HepG2 (cell line): ENCODE results near the gene CTU2. TPM values are rescaled to one million over a fixed set of nuclear protein-coding genes. Genes with fewer than 3 reads are reported as not detected.
A peak's percentile ranks its signal among the peaks of the same experiment; 100 is the strongest.

ENCODE experiments used
- CEBPG ChIP-seq: IDR thresholded peaks from 2 replicates; pipeline ENCODE4 v1.6.1; 2016
- MIER3 ChIP-seq: IDR thresholded peaks from 2 replicates; pipeline ENCODE4 v1.6.1; 2016; ENCODE audit warnings: missing compliant biosample characterization, borderline replicate concordance
- MTA1 ChIP-seq: sonication (generic); formaldehyde crosslinking; IDR thresholded peaks from 2 replicates; pipeline ENCODE4 v1.4.0; 2020; ENCODE audit warnings: missing genetic modification reagents, mild to moderate bottlenecking, borderline replicate concordance
- ZFP62 ChIP-seq: sonication (generic); formaldehyde crosslinking; IDR thresholded peaks from 2 replicates; pipeline ENCODE4 v1.4.0; 2020; ENCODE audit warnings: missing genetic modification reagents
- polyA plus RNA-seq, 8 experiments: library from polyadenylated mRNA; depleted of rRNA in 3 of 8; stranded (reverse) in 7 of 8; unstranded in 1 of 8; fragments of >200 nt; fragmentation: Illumina TruSeq in 4 of 8; extraction: Trizol in 4 of 8; gene quantifications; 2 replicates each; pipeline versions ENCODE4 v1.2.1 to v1.2.3, GENCODE V29; 2011 to 2016; ENCODE audit warnings: low read depth in 4 of 8, missing spikeins in 1 of 8, mixed read lengths in 1 of 8; ENCODE audit not compliant: insufficient read depth in 1 of 8
- total RNA-seq, 5 experiments: library from RNA; depleted of rRNA; stranded (reverse); fragments of >200 nt; fragmentation: Illumina TruSeq; extraction: Trizol; gene quantifications; 2 replicates each; pipeline ENCODE4 v1.2.3, GENCODE V29; 2016; ENCODE audit warnings: low read depth in 1 of 5
- TF ChIP-seq, protein P1 (sequence below): IDR thresholded peaks from 2 replicates; pipeline ENCODE4 v1.6.1; 2012; ENCODE audit warnings: low read length, improper control_type of control experiment
- TF ChIP-seq, protein P2 (sequence below): IDR thresholded peaks from 2 replicates; pipeline ENCODE4 v1.6.1; 2016
- TF ChIP-seq, protein P3 (sequence below): sonication (generic); formaldehyde crosslinking; IDR thresholded peaks from 2 replicates; pipeline ENCODE4 v1.4.0; 2020; ENCODE audit warnings: missing genetic modification reagents, mild to moderate bottlenecking, borderline replicate concordance
- TF ChIP-seq, protein P4 (sequence below): sonication (generic); formaldehyde crosslinking; IDR thresholded peaks from 2 replicates; pipeline ENCODE4 v1.8.0; 2022; ENCODE audit warnings: missing genetic modification reagents, mild to moderate bottlenecking, moderate library complexity, borderline replicate concordance
- TF ChIP-seq, protein P5 (sequence below): sonication (generic); formaldehyde crosslinking; IDR thresholded peaks from 2 replicates; pipeline ENCODE4 v1.8.0; 2022; ENCODE audit warnings: mild to moderate bottlenecking, missing genetic modification reagents, moderate library complexity
- TF ChIP-seq, protein P6 (sequence below): sonication (generic); formaldehyde crosslinking; IDR thresholded peaks from 2 replicates; pipeline ENCODE4 v1.4.0; 2020; ENCODE audit warnings: mild to moderate bottlenecking, missing genetic modification reagents, borderline replicate concordance
- TF ChIP-seq, protein P7 (sequence below): fragments of 450-650 bp; IDR thresholded peaks from 2 replicates; pipeline ENCODE4 v1.6.1; 2017

Gene CTU2
- total and polyA plus RNA-seq, 2 of the 13 experiments (the other 11 are each of a cell fraction or from before 2014, with no cell fraction given): 13.3 to 21.9 TPM

DNA sequence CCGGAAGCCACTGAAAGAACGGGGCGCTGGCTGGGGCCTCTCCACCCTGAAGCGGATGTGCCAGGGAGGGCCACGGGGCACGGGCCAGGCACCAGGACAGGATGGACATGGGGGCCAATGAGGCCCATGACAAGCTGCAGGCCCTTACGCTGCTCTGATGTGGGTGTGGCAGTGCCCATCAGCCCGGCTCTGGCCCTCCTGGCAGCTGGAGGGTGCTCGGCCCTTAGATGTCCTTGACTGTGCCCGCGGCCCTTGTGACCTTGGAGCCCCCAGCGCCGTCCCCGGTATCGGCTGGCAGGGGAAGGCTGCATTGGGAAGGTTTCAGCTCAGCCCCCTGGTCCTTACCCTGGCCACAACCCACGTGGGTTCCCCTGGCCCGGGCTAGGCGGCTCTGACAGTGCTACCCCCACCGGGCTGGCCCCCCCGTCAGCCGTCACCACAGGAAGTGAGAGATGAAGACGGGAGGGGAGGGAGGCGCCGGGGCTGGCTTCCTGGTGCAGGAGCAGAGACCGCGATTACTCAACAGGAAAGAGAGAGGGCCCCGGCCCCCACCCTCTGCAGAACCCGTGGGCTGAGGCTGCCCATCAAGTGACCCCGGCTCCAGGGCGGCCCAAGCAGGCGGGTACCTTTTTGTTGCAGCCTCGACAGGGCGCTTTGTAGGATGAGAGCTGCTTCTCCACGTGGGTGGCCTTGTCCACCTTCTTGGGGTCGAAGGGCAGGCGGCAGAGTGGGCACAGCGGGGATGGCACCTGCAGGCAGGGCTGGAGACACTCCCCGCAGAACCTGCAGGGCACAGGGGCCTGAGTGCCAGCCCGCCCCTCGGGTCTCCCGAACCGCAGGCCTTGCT is 5.4 kb upstream of the CTU2 start (continued):
- TF ChIP-seq, protein P1, sequence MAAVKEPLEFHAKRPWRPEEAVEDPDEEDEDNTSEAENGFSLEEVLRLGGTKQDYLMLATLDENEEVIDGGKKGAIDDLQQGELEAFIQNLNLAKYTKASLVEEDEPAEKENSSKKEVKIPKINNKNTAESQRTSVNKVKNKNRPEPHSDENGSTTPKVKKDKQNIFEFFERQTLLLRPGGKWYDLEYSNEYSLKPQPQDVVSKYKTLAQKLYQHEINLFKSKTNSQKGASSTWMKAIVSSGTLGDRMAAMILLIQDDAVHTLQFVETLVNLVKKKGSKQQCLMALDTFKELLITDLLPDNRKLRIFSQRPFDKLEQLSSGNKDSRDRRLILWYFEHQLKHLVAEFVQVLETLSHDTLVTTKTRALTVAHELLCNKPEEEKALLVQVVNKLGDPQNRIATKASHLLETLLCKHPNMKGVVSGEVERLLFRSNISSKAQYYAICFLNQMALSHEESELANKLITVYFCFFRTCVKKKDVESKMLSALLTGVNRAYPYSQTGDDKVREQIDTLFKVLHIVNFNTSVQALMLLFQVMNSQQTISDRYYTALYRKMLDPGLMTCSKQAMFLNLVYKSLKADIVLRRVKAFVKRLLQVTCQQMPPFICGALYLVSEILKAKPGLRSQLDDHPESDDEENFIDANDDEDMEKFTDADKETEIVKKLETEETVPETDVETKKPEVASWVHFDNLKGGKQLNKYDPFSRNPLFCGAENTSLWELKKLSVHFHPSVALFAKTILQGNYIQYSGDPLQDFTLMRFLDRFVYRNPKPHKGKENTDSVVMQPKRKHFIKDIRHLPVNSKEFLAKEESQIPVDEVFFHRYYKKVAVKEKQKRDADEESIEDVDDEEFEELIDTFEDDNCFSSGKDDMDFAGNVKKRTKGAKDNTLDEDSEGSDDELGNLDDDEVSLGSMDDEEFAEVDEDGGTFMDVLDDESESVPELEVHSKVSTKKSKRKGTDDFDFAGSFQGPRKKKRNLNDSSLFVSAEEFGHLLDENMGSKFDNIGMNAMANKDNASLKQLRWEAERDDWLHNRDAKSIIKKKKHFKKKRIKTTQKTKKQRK: no peak
- TF ChIP-seq, protein P2, sequence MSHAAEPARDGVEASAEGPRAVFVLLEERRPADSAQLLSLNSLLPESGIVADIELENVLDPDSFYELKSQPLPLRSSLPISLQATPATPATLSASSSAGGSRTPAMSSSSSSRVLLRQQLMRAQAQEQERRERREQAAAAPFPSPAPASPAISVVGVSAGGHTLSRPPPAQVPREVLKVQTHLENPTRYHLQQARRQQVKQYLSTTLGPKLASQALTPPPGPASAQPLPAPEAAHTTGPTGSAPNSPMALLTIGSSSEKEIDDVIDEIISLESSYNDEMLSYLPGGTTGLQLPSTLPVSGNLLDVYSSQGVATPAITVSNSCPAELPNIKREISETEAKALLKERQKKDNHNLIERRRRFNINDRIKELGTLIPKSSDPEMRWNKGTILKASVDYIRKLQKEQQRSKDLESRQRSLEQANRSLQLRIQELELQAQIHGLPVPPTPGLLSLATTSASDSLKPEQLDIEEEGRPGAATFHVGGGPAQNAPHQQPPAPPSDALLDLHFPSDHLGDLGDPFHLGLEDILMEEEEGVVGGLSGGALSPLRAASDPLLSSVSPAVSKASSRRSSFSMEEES: peak; percentile 71; the same call in 1 of the 2 replicates
- TF ChIP-seq, protein P3, sequence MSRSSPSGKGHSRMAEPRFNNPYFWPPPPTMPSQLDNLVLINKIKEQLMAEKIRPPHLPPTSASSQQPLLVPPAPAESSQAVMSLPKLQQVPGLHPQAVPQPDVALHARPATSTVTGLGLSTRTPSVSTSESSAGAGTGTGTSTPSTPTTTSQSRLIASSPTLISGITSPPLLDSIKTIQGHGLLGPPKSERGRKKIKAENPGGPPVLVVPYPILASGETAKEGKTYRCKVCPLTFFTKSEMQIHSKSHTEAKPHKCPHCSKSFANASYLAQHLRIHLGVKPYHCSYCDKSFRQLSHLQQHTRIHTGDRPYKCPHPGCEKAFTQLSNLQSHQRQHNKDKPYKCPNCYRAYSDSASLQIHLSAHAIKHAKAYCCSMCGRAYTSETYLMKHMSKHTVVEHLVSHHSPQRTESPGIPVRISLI (CRISPR knock-in tag): no peak; the same call in 1 of the 2 replicates
- TF ChIP-seq ZFP62: no peak
- TF ChIP-seq, protein P4, sequence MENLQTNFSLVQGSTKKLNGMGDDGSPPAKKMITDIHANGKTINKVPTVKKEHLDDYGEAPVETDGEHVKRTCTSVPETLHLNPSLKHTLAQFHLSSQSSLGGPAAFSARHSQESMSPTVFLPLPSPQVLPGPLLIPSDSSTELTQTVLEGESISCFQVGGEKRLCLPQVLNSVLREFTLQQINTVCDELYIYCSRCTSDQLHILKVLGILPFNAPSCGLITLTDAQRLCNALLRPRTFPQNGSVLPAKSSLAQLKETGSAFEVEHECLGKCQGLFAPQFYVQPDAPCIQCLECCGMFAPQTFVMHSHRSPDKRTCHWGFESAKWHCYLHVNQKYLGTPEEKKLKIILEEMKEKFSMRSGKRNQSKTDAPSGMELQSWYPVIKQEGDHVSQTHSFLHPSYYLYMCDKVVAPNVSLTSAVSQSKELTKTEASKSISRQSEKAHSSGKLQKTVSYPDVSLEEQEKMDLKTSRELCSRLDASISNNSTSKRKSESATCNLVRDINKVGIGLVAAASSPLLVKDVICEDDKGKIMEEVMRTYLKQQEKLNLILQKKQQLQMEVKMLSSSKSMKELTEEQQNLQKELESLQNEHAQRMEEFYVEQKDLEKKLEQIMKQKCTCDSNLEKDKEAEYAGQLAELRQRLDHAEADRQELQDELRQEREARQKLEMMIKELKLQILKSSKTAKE (CRISPR knock-in tag): no peak; the same call in 1 of the 2 replicates
- peak; percentile 70; the same call in 1 of the 2 replicates for TF ChIP-seq MIER3 (CRISPR knock-in tag)
- TF ChIP-seq, protein P5, sequence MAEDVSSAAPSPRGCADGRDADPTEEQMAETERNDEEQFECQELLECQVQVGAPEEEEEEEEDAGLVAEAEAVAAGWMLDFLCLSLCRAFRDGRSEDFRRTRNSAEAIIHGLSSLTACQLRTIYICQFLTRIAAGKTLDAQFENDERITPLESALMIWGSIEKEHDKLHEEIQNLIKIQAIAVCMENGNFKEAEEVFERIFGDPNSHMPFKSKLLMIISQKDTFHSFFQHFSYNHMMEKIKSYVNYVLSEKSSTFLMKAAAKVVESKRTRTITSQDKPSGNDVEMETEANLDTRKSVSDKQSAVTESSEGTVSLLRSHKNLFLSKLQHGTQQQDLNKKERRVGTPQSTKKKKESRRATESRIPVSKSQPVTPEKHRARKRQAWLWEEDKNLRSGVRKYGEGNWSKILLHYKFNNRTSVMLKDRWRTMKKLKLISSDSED: no peak
- TF ChIP-seq, protein P6, sequence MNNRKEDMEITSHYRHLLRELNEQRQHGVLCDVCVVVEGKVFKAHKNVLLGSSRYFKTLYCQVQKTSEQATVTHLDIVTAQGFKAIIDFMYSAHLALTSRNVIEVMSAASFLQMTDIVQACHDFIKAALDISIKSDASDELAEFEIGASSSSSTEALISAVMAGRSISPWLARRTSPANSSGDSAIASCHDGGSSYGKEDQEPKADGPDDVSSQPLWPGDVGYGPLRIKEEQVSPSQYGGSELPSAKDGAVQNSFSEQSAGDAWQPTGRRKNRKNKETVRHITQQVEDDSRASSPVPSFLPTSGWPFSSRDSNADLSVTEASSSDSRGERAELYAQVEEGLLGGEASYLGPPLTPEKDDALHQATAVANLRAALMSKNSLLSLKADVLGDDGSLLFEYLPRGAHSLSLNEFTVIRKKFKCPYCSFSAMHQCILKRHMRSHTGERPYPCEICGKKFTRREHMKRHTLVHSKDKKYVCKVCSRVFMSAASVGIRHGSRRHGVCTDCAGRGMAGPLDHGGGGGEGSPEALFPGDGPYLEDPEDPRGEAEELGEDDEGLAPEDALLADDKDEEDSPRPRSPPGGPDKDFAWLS: no peak
- TF ChIP-seq MTA1: peak; percentile 75
- TF ChIP-seq, protein P7, sequence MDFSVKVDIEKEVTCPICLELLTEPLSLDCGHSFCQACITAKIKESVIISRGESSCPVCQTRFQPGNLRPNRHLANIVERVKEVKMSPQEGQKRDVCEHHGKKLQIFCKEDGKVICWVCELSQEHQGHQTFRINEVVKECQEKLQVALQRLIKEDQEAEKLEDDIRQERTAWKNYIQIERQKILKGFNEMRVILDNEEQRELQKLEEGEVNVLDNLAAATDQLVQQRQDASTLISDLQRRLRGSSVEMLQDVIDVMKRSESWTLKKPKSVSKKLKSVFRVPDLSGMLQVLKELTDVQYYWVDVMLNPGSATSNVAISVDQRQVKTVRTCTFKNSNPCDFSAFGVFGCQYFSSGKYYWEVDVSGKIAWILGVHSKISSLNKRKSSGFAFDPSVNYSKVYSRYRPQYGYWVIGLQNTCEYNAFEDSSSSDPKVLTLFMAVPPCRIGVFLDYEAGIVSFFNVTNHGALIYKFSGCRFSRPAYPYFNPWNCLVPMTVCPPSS: no peak
- TF ChIP-seq CEBPG (CRISPR knock-in tag): peak; percentile 95
